IPS-18a (cell line): Measurements from ENCODE around the gene PXDN.

ENCODE experiments used
- H3K27ac ChIP-seq: one replicate; pipeline ENCODE4 v1.5.1; 2013; ENCODE audit warnings: low read length
- H3K27me3 ChIP-seq: one replicate; pipeline ENCODE4 v1.6.1; 2013; ENCODE audit warnings: mild to moderate bottlenecking, low read length; ENCODE audit not compliant: control insufficient read depth, insufficient read depth
- H3K36me3 ChIP-seq: one replicate; pipeline ENCODE4 v1.6.1; 2013; ENCODE audit warnings: low read depth, low read length; ENCODE audit not compliant: control insufficient read depth
- H3K4me1 ChIP-seq: one replicate; pipeline ENCODE4 v1.6.1; 2013; ENCODE audit warnings: low read depth, low read length; ENCODE audit not compliant: control insufficient read depth
- H3K4me3 ChIP-seq: one replicate; pipeline ENCODE4 v1.5.1; 2013; ENCODE audit warnings: low read length
- H3K9ac ChIP-seq: one replicate; pipeline ENCODE4 v1.6.1; 2013; ENCODE audit warnings: mild to moderate bottlenecking, low read length, moderate library complexity
- H3K9me3 ChIP-seq: one replicate; pipeline ENCODE4 v1.6.1; 2013; ENCODE audit warnings: low read depth, low read length; ENCODE audit not compliant: control insufficient read depth

PXDN gene

GRCh38 chr2:1618191-1618961 is 125.9 kb downstream of the PXDN start:
- Histone ChIP-seq H3K27ac (no peak overlapping the region), H3K9me3 (no peaks in the 10 kb centered on the region), H3K4me1 (peaks cover 33% of the 10 kb centered on the region), H3K9ac (no peak overlapping the region), H3K27me3 (no peaks in the 10 kb centered on the region), H3K4me3 (no peak overlapping the region), H3K36me3 (no peaks in the 10 kb centered on the region)

- H3K36me3 ChIP-seq: no peaks in the 10 kb centered on the region
- peaks cover 34% of the 10 kb centered on the region for H3K4me1 ChIP-seq
- no peaks in the 10 kb centered on the region for H3K9me3 ChIP-seq
- H3K27me3 ChIP-seq: no peaks in the 10 kb centered on the region
- H3K4me3 ChIP-seq: no peak overlapping the region
- no peak overlapping the region for H3K9ac ChIP-seq
- no peak overlapping the region for H3K27ac ChIP-seq
These were observed 126.8 kb downstream of the PXDN start for GRCh38 chr2:1617425-1618021.

DNA sequence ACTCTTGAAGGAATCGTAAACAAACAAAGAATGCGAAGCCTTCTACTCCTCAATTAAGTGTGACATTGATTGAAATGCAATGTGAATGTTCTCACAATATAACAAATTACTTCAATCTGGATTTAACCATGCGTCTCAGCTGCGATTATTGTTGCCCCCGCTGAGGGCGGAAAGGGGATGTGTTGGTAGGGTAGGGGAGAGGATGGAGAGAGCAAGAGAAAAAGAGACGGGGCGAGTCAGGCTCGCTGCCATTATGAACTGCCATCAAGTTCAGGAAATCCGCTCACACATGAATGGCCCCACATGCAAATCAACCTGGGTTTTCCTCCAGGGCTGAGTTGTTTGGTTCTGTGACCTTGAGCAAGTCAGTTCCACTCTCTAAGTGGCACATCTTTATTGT is 129.8 kb downstream of the PXDN start:
- no peak overlapping the region for H3K27ac ChIP-seq
- H3K4me1 ChIP-seq: peaks cover 31% of the 10 kb centered on the region
- no peak overlapping the region for H3K9ac ChIP-seq

GRCh38 chr2:1613731-1614354 is 130.5 kb downstream of the PXDN start:
- no peaks in the 10 kb centered on the region for H3K9me3 ChIP-seq
- no peaks in the 10 kb centered on the region for H3K36me3 ChIP-seq
- H3K4me3 ChIP-seq: no peak overlapping the region
- H3K27ac ChIP-seq: no peak overlapping the region
- peaks cover 27% of the 10 kb centered on the region for H3K4me1 ChIP-seq
- no peaks in the 10 kb centered on the region for H3K27me3 ChIP-seq
- H3K9ac ChIP-seq: no peak overlapping the region

More for the DNA sequence above, 129.8 kb downstream of the PXDN start:
- Histone ChIP-seq H3K9me3 (no peaks in the 10 kb centered on the region), H3K4me3 (no peak overlapping the region), H3K27me3 (no peaks in the 10 kb centered on the region), H3K36me3 (no peaks in the 10 kb centered on the region)

- H3K4me3 ChIP-seq: no peak overlapping the region
- H3K9me3 ChIP-seq: no peaks in the 10 kb centered on the region
- H3K36me3 ChIP-seq: no peaks in the 10 kb centered on the region
- H3K4me1 ChIP-seq: peaks cover 23% of the 10 kb centered on the region
- H3K27me3 ChIP-seq: no peaks in the 10 kb centered on the region
- H3K9ac ChIP-seq: no peak overlapping the region
- H3K27ac ChIP-seq: no peak overlapping the region
These were observed 131.3 kb downstream of the PXDN start for GRCh38 chr2:1613078-1613445.

- Histone ChIP-seq H3K9me3 (no peaks in the 10 kb centered on the region), H3K36me3 (no peaks in the 10 kb centered on the region), H3K27ac (no peak overlapping the region), H3K27me3 (no peaks in the 10 kb centered on the region), H3K4me1 (peaks cover 23% of the 10 kb centered on the region), H3K9ac (no peak overlapping the region), H3K4me3 (no peak overlapping the region)
These were observed 131.8 kb downstream of the PXDN start for GRCh38 chr2:1612391-1613077.

DNA sequence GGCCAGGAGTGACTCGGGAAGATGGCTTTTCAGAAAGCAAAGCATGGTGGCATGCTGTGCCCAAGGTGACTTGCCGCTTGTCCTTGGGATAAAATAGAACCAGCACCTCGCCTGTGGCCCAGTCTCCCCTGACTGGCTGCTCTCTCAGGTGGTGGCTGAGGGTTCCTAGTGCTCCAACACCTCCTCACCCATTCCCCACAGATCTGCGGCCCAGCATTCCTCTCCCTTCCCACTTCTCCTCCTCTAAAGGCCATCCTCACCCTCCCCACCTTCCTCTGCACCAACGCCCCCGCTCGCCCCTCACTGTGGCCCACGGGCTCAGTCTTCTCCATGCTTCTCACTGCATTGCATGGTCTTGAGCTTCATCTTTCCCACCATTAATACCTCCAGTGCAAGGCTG is 132.4 kb downstream of the PXDN start:
- Histone ChIP-seq H3K27me3 (no peaks in the 10 kb centered on the region), H3K4me1 (peaks cover 23% of the 10 kb centered on the region), H3K27ac (no peak overlapping the region), H3K9me3 (no peaks in the 10 kb centered on the region), H3K4me3 (no peak overlapping the region), H3K36me3 (no peaks in the 10 kb centered on the region), H3K9ac (no peak overlapping the region)

GRCh38 chr2:1610096-1610485 is 134.2 kb downstream of the PXDN start:
- Histone ChIP-seq H3K9ac (no peak overlapping the region), H3K27me3 (no peaks in the 10 kb centered on the region), H3K36me3 (no peaks in the 10 kb centered on the region), H3K27ac (no peak overlapping the region), H3K4me1 (peaks cover 31% of the 10 kb centered on the region), H3K4me3 (no peak overlapping the region), H3K9me3 (no peaks in the 10 kb centered on the region)

- H3K27ac ChIP-seq: no peak overlapping the region
- no peaks in the 10 kb centered on the region for H3K9me3 ChIP-seq
- H3K36me3 ChIP-seq: no peaks in the 10 kb centered on the region
- H3K27me3 ChIP-seq: no peaks in the 10 kb centered on the region
- no peak overlapping the region for H3K9ac ChIP-seq
- H3K4me1 ChIP-seq: peaks cover 26% of the 10 kb centered on the region
- no peak overlapping the region for H3K4me3 ChIP-seq
These were observed 134.7 kb downstream of the PXDN start for GRCh38 chr2:1609485-1610095.

DNA sequence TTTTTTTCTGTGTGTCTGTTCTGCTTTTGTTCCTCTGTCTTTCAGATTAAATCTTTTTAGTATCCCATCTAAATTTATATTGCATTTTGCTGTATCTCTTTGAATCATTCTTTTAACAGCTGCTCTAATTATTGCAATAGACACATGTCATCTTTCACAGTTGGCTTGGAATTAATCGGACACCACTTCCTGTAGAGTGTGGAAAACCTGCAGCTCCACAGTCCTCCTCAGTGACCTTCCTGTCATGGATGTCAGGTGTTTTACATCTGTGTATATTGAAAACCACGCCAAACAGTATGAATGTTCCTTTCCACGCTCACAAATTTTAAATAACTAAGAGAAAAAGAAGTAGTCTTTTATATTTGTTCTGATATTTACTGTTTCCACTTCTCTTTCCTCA is 135.3 kb downstream of the PXDN start:
- Histone ChIP-seq H3K27ac (no peak overlapping the region), H3K9me3 (no peaks in the 10 kb centered on the region), H3K9ac (no peak overlapping the region), H3K4me1 (peaks cover 22% of the 10 kb centered on the region), H3K27me3 (no peaks in the 10 kb centered on the region), H3K4me3 (no peak overlapping the region), H3K36me3 (no peaks in the 10 kb centered on the region)

- no peak overlapping the region for H3K9ac ChIP-seq
- no peak overlapping the region for H3K4me3 ChIP-seq
- no peaks in the 10 kb centered on the region for H3K36me3 ChIP-seq
- peaks cover 14% of the 10 kb centered on the region for H3K4me1 ChIP-seq
- no peaks in the 10 kb centered on the region for H3K9me3 ChIP-seq
- H3K27me3 ChIP-seq: no peaks in the 10 kb centered on the region
- H3K27ac ChIP-seq: no peak overlapping the region
These were observed 136.2 kb downstream of the PXDN start for GRCh38 chr2:1607971-1608688.
